IMR-90 (cell line): Measurements from ENCODE around the gene TEC. TPM values are rescaled to one million over a fixed set of nuclear protein-coding genes. Genes with fewer than 3 reads are reported as not detected.
A peak's percentile ranks its signal among the peaks of the same experiment; 100 is the strongest.

Experiments used
- ATAC-seq: fragments of 200-7000 bp; cut with Tn5 transposase; 2 replicates; pipeline ENCODE4 v1.9.1; 2020; ENCODE audit warnings: low read depth, mild to moderate bottlenecking, moderate library complexity
- BruUV-seq: library from RNA; stranded (reverse); fragments of 400-500 nt; replicated peaks from 2 replicates; lab custom pipeline; 2021; lab: Mats Ljungman, UMichigan
- CTCF ChIA-PET: fragments of 300-600 bp; formaldehyde crosslinking; extraction: SDS; loops from one replicate; lab custom pipeline; 2021; ENCODE audit warnings: antibody characterized with exemption; lab: Yijun Ruan, JAX
- POLR2A ChIA-PET: fragments of 300-600 bp; sonication (Branson Sonifier 250); formaldehyde crosslinking; loops from one replicate; lab custom pipeline; 2022; ENCODE audit warnings: antibody characterized with exemption; ENCODE audit not compliant: unreplicated experiment; lab: Charles Lee
- DNase-seq: peaks from one replicate; pipeline ENCODE4 v3.0.0; 2013
- H2AFZ ChIP-seq: replicated peaks from 2 replicates; pipeline ENCODE3; 2013; ENCODE audit warnings: low read length, mild to moderate bottlenecking; ENCODE audit not compliant: poor library complexity
- H2AK5ac ChIP-seq: 2 replicates; pipeline ENCODE4 v1.6.1; 2013; ENCODE audit warnings: low read depth, low read length, inconsistent platforms
- H2AK9ac ChIP-seq: replicated peaks from 2 replicates; pipeline ENCODE3; 2013; ENCODE audit warnings: mild to moderate bottlenecking, low read depth, low read length, moderate library complexity; ENCODE audit not compliant: poor library complexity
- H2BK120ac ChIP-seq: 2 replicates; pipeline ENCODE4 v1.6.1; 2013; ENCODE audit warnings: low read depth, low read length, inconsistent platforms
- H2BK15ac ChIP-seq: 3 replicates; pipeline ENCODE4 v1.6.1; 2013; ENCODE audit warnings: low read depth, low read length, inconsistent platforms
- H2BK20ac ChIP-seq: 2 replicates; pipeline ENCODE4 v1.6.1; 2013; ENCODE audit warnings: low read depth, mild to moderate bottlenecking, inconsistent platforms, low read length, moderate library complexity
- H2BK5ac ChIP-seq: 2 replicates; pipeline ENCODE4 v1.6.1; 2013; ENCODE audit warnings: mild to moderate bottlenecking, low read depth, low read length, inconsistent platforms; ENCODE audit not compliant: poor library complexity, severe bottlenecking
- H3K14ac ChIP-seq: replicated peaks from 2 replicates; pipeline ENCODE4 v1.6.1; 2013; ENCODE audit warnings: low read depth, low read length, inconsistent platforms
- H3K18ac ChIP-seq: 2 replicates; pipeline ENCODE4 v1.6.1; 2013; ENCODE audit warnings: low read depth, low read length, control low read depth
- H3K23ac ChIP-seq: 2 replicates; pipeline ENCODE4 v1.6.1; 2013; ENCODE audit warnings: low read depth, low read length, inconsistent platforms
- H3K27ac ChIP-seq: 2 replicates; pipeline ENCODE4 v1.5.1; 2013; ENCODE audit warnings: mild to moderate bottlenecking, control low read depth, low read length; ENCODE audit not compliant: insufficient read depth
- H3K27me3 ChIP-seq: 2 replicates; pipeline ENCODE4 v1.6.1; 2013; ENCODE audit warnings: low read length; ENCODE audit not compliant: control insufficient read depth, insufficient read depth
- H3K36me3 ChIP-seq: 2 replicates; pipeline ENCODE4 v1.6.1; 2013; ENCODE audit warnings: low read length, mixed read lengths; ENCODE audit not compliant: control insufficient read depth, insufficient read depth
- H3K4ac ChIP-seq: 2 replicates; pipeline ENCODE4 v1.6.1; 2013; ENCODE audit warnings: low read depth, low read length, inconsistent platforms
- H3K4me1 ChIP-seq: 2 replicates; pipeline ENCODE4 v1.6.1; 2013; ENCODE audit warnings: low read length, mixed read lengths; ENCODE audit not compliant: control insufficient read depth, insufficient read depth
- H3K4me2 ChIP-seq: 2 replicates; pipeline ENCODE4 v1.6.1; 2013; ENCODE audit warnings: low read depth, mild to moderate bottlenecking, control low read depth, low read length, moderate library complexity
- H3K4me3 ChIP-seq: 2 replicates; pipeline ENCODE4 v1.5.1; 2013; ENCODE audit warnings: low read depth, mild to moderate bottlenecking, control low read depth, low read length, moderate library complexity; ENCODE audit not compliant: insufficient read depth
- H3K56ac ChIP-seq: 2 replicates; pipeline ENCODE4 v1.6.1; 2013; ENCODE audit warnings: low read length, inconsistent platforms; ENCODE audit not compliant: insufficient read depth; ENCODE audit errors: extremely low read depth
- H3K79me1 ChIP-seq, 2 experiments: 2 replicates each; pipeline ENCODE4 v1.6.1; 2013; ENCODE audit warnings: low read length in 2 of 2, inconsistent platforms in 1 of 2, low read depth in 1 of 2
- H3K9ac ChIP-seq: 2 replicates; pipeline ENCODE4 v1.6.1; 2013; ENCODE audit warnings: low read depth, low read length, control low read depth
- H3K9me1 ChIP-seq: 2 replicates; pipeline ENCODE4 v1.6.1; 2013; ENCODE audit warnings: low read length, inconsistent platforms; ENCODE audit not compliant: insufficient read depth
- H3K9me3 ChIP-seq: 2 replicates; pipeline ENCODE4 v1.6.1; 2013; ENCODE audit warnings: low read length; ENCODE audit not compliant: control insufficient read depth, insufficient read depth
- H4K20me1 ChIP-seq: 2 replicates; pipeline ENCODE4 v1.6.1; 2013; ENCODE audit warnings: low read length, inconsistent platforms; ENCODE audit not compliant: insufficient read depth
- H4K5ac ChIP-seq: 2 replicates; pipeline ENCODE4 v1.6.1; 2013; ENCODE audit warnings: mild to moderate bottlenecking, low read depth, low read length, control low read depth
- H4K8ac ChIP-seq, 2 experiments: 2 replicates each; pipeline ENCODE4 v1.6.1; 2013; ENCODE audit warnings: low read depth in 2 of 2, low read length in 2 of 2, control low read depth in 1 of 2, inconsistent platforms in 1 of 2
- H4K91ac ChIP-seq: 2 replicates; pipeline ENCODE4 v1.6.1; 2013; ENCODE audit warnings: low read depth, low read length, inconsistent platforms; ENCODE audit not compliant: insufficient read depth
- NFE2L2 ChIP-seq: fragments of 150-350 bp; IDR thresholded peaks from 2 replicates; pipeline ENCODE4 v1.6.1; 2016; ENCODE audit warnings: low read depth, mild to moderate bottlenecking, low read length
- SMC3 ChIP-seq: fragments of 150-350 bp; IDR thresholded peaks from 2 replicates; pipeline ENCODE4 v1.6.1; 2016; ENCODE audit warnings: low read depth, mild to moderate bottlenecking, antibody characterized with exemption, low read length, moderate library complexity
- WGBS, 2 experiments: methylation state at CpG; one replicate each; pipeline versions ENCODE4 v1.1.5 to v1.1.7; 2013; ENCODE audit warnings: missing lambda C conversion rate in 2 of 2; ENCODE audit not compliant: insufficient read length in 1 of 2; ENCODE audit errors: extremely low coverage in 2 of 2; 5-methylcytosine and 5-hydroxymethylcytosine counted together
- dilution Hi-C: fragments of 300-500 bp; cut with HindIII; formaldehyde crosslinking; loops from one replicate; pipeline ENCODE4 v1.14.3; 2018; ENCODE audit warnings: low sequenced_read_pairs; ENCODE audit not compliant: unreplicated experiment
- in situ Hi-C: fragments of 300-500 bp; cut with MboI; formaldehyde crosslinking; loops from 3 replicates; pipeline ENCODE4 v1.14.3; 2019; ENCODE audit warnings: low sequenced_read_pairs, inconsistent platforms, mixed read lengths
- intact Hi-C: fragments of 100-400 bp; cut with micrococcal nuclease; formaldehyde crosslinking; loops from 2 replicates; pipeline ENCODE4 v1.10.0; 2022
- polyA plus RNA-seq, 3 experiments: library from polyadenylated mRNA; depleted of rRNA; stranded (reverse); fragments of >200 nt; gene quantifications; 2 replicates each; pipeline ENCODE4 v1.2.3, GENCODE V29; 2012; ENCODE audit warnings: low replicate concordance in 1 of 3
- total RNA-seq: library from RNA; depleted of rRNA; stranded (reverse); fragments of >200 nt; gene quantifications from 2 replicates; pipeline ENCODE4 v1.2.3, GENCODE V29; 2012

The TEC gene
- total and polyA plus RNA-seq, 2 of the 4 experiments (the other 2 are of a cell fraction), result 0.39 to 0.54 TPM

DNA sequence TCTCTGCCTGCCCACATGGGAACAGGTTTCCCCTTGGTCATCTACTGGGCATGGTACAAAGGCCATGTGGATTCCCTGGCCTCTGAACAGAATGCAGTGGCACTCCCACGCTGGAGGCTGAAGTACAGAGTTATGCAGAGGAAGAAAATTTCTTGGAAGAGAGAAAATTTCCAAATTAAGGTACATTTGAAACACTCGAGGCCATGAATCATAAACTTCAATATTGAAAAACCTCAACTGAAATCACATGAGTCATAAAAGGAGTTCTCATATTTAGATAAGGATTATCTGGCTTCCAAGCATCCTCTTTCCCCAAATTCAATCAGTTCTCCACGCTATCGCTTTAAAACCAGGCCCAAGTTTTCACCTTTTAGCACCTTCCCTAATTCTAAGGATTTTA is 107.5 kb downstream of the TEC start:
- no peak overlapping the region for H2BK120ac ChIP-seq
- H2BK15ac ChIP-seq, result no peak overlapping the region
- no peaks in the 10 kb centered on the region for H3K36me3 ChIP-seq
- H3K79me1 ChIP-seq, result no peaks in the 10 kb centered on the region
- intact Hi-C loops, result no loop called here
- in situ Hi-C loops, result no loop called here
- DNase-seq (peak; percentile 35), ATAC-seq (peak; percentile 65)
- H2AFZ ChIP-seq, result peak overlapping the region; percentile 52
- no peak overlapping the region for H3K27ac ChIP-seq
- H4K20me1 ChIP-seq, result no peaks in the 10 kb centered on the region
- H3K56ac ChIP-seq, result no peak overlapping the region
- H3K4me1 ChIP-seq, result peaks cover 3% of the 10 kb centered on the region; the same call in 1 of the 2 replicates
- no peaks in the 10 kb centered on the region for H3K9me3 ChIP-seq
- peak overlapping the region; percentile 64; the same call in 1 of the 2 replicates for H3K14ac ChIP-seq
- H2AK9ac ChIP-seq, result no peak overlapping the region
- H3K23ac ChIP-seq, result no peak overlapping the region
- no peak overlapping the region for H4K8ac ChIP-seq
- H4K5ac ChIP-seq, result no peak overlapping the region
- H3K4me2 ChIP-seq, result no peak overlapping the region
- no peaks in the 10 kb centered on the region for H3K9me1 ChIP-seq
- no peak overlapping the region for H3K18ac ChIP-seq
- H3K4ac ChIP-seq, result no peak overlapping the region
- dilution Hi-C loops, result no loop called here
- H3K4me3 ChIP-seq, result no peak overlapping the region
- no peak overlapping the region for H3K9ac ChIP-seq
- no peak overlapping the region for H2AK5ac ChIP-seq
- no peak overlapping the region for H2BK5ac ChIP-seq
- H3K27me3 ChIP-seq, result no peaks in the 10 kb centered on the region
- no TSS peak for BruUV-seq
- no peak overlapping the region for H4K91ac ChIP-seq
- H2BK20ac ChIP-seq, result no peak overlapping the region
- ChIA-PET POLR2A (no interaction called here), CTCF (interaction anchor here (1.5 kb wide), 1 partner anchor 33 kb away, joined by 3 read pairs; no protein-coding TSS in a partner anchor)
- no CpG with 5 or more reads among the region's 4 CpGs for WGBS, 2 experiments
- TF ChIP-seq NFE2L2 (no peak), SMC3 (no peak)
